Heart left ventricle (tissue), 16 donors: ENCODE measurements around the gene IFT27. TPM values are rescaled to one million over a fixed set of nuclear protein-coding genes. Genes with fewer than 3 reads are reported as not detected.

Experiments
- ATAC-seq, 4 donors: fragments of 200-7000 bp; cut with Tn5 transposase; one replicate each; pipeline ENCODE4 v1.9.1; 2020 to 2022; ENCODE audit warnings: moderate library complexity in 4 of 4, mild to moderate bottlenecking in 3 of 4, moderate number of reproducible peaks in 1 of 4
- DNase-seq, 5 donors: peaks; one replicate each; pipeline ENCODE4 v3.0.0-alpha.2; 2020
- H3K27ac ChIP-seq, 12 donors: fragments of 200-600 bp; sonication (generic) in 4 of 12; one replicate each; pipeline versions ENCODE4 v1.5.0 to v1.8.0; 2016 to 2022; ENCODE audit warnings: mild to moderate bottlenecking in 2 of 12
- H3K27me3 ChIP-seq, 9 donors: fragments of 200-600 bp; sonication (generic) in 2 of 9; one replicate each; pipeline versions ENCODE4 v1.5.1 to v1.8.0; 2016 to 2022; ENCODE audit warnings: mild to moderate bottlenecking in 3 of 9
- H3K36me3 ChIP-seq, 9 donors: fragments of 200-600 bp; sonication (generic) in 2 of 9; one replicate each; pipeline versions ENCODE4 v1.5.0 to v1.8.0; 2018 to 2022; ENCODE audit warnings: mild to moderate bottlenecking in 2 of 9
- H3K4me1 ChIP-seq, 12 donors: fragments of 200-600 bp; sonication (generic) in 4 of 12; one replicate each; pipeline versions ENCODE4 v1.5.0 to v1.8.0; 2016 to 2022; ENCODE audit warnings: mild to moderate bottlenecking in 3 of 12
- H3K4me3 ChIP-seq, 12 donors: fragments of 200-600 bp; sonication (generic) in 4 of 12; one replicate each; pipeline versions ENCODE4 v1.5.0 to v1.8.0; 2017 to 2022; ENCODE audit warnings: mild to moderate bottlenecking in 9 of 12, moderate library complexity in 4 of 12
- H3K9me3 ChIP-seq, 12 donors: fragments of 200-600 bp; sonication (generic) in 4 of 12; one replicate each; pipeline versions ENCODE4 v1.5.0 to v1.8.0; 2016 to 2022; ENCODE audit warnings: mild to moderate bottlenecking in 1 of 12
- POLR2A ChIP-seq, 2 donors: fragments of 450-650 bp; IDR thresholded peaks; one replicate each; pipeline ENCODE4 v1.6.1; 2017; ENCODE audit warnings: antibody characterized with exemption in 2 of 2, mild to moderate bottlenecking in 2 of 2, moderate library complexity in 2 of 2
- WGBS, 4 donors: extraction: QIAGEN DNeasy Blood & Tissue Kit in 2 of 4; methylation state at CpG; one replicate each; pipeline versions ENCODE4 v1.1.5 to v1.1.7; 2013 to 2018; 5-methylcytosine and 5-hydroxymethylcytosine counted together
- intact Hi-C, 10 donors: fragments of 100-400 bp; cut with DNase I; formaldehyde crosslinking; loops; one replicate each; pipeline versions ENCODE4 v1.11.1 to v1.14.2; 2022
- polyA plus RNA-seq, 2 donors: library from polyadenylated mRNA; stranded (reverse); fragments of 200-250 nt; gene quantifications; one replicate each; pipeline ENCODE4 v1.2.3, GENCODE V29; 2013
- total RNA-seq, 9 donors: library from RNA; depleted of rRNA in 2 of 9; stranded (reverse); fragments of >200 nt in 2 of 9; fragmentation: NEBNext Ultra II Directional in 3 of 9; extraction: Animal tissue kit (Norgen Biotek cat#: 25700) in 3 of 9; gene quantifications; one replicate each; pipeline versions ENCODE4 v1.1.0 to v1.2.4, GENCODE V29; 2016 to 2023
- TF ChIP-seq, protein P1 (sequence below), 12 donors: fragments of 200-600 bp; sonication (generic) in 4 of 12; IDR thresholded peaks; one replicate each; pipeline versions ENCODE4 v1.5.0 to v1.8.0; 2018 to 2022; ENCODE audit warnings: antibody characterized with exemption in 12 of 12, mild to moderate bottlenecking in 5 of 12
- donor health status: ischemic (EF 13 %, LVEDD 7.1; RV severe dilation, severe dysfunction).
- donor health status: healthy with polysubstance abuse.
- donor health status: DM: no; HTN: yes; CAD: no.
- donor health status: DM: no; HTN: no; CAD: no.
- donor health status: ischemic (EF 25% LVEDD 6.9; RV normal size, moderate dysfunction).
- donor health status: ischemic (EF 25% LVEDD 5.7; RV mildly dilated, moderate dysfunction).
- donor health status: healthy.
- donor health status: DM: yes; HTN: yes; CAD: no.
- donor health status: ischemic (EF 35%, LVEDD 5.7; RV mildly dilated, moderate dysfunction).
- donor health status: nonischemic (EF 11% LVEDD 7.7; RV severe dilation, severe dysfunction).
- donor health status: DM: yes; HTN: yes; CAD: no.
- donor health status: PGD.
- donor health status: ischemic (EF 29% LVEDD 5.4; RV normal size, mild dysfunction).
- donor health status: nonischemic (EF 23%, LVEDD 6.1; RV moderate dilation, normal function).

The IFT27 gene
- total and polyA plus RNA-seq, 11 donors: 18.4 to 36.7 (median 25.8) TPM

DNA sequence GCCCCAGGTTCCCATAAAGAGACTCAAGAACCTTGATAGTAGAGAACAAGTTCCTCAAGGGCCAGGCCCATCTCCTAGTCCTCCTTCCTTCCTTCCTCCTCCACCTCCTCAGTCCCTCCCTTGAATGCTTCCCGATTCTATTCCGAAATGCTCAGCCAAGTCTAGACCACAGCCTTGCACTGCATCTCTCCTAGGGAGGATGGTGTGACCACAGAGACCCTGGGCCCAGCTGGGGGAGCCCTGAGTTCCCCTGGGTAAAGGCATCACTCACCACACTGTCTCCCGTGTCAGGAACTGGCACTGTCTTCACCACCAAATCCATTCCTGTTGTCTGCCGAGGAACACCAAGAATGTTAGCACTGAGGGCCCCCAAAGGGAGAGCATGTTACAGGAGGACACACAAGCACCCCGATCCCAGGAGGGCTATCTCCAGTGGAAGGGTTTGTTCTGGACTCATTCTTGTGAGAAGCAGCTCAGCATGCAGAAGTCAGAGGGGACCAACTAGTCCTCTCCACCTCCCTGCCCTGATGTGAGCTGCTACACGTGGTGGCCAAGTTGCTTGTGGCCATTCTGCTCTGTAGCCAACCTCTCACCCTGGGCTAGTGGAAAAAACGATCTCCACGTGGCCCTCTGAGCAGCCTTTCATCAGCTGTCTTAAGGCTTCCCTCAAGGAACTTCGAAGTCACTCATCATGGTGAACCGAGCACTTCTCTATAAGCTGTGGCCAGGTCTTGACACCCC, 8.7 kb downstream of the IFT27 start:
- no peak for TF ChIP-seq POLR2A (IDR thresholded peaks at IDR 0.05)
- TF ChIP-seq, protein P1, sequence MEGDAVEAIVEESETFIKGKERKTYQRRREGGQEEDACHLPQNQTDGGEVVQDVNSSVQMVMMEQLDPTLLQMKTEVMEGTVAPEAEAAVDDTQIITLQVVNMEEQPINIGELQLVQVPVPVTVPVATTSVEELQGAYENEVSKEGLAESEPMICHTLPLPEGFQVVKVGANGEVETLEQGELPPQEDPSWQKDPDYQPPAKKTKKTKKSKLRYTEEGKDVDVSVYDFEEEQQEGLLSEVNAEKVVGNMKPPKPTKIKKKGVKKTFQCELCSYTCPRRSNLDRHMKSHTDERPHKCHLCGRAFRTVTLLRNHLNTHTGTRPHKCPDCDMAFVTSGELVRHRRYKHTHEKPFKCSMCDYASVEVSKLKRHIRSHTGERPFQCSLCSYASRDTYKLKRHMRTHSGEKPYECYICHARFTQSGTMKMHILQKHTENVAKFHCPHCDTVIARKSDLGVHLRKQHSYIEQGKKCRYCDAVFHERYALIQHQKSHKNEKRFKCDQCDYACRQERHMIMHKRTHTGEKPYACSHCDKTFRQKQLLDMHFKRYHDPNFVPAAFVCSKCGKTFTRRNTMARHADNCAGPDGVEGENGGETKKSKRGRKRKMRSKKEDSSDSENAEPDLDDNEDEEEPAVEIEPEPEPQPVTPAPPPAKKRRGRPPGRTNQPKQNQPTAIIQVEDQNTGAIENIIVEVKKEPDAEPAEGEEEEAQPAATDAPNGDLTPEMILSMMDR (IDR thresholded peaks at IDR 0.05): no peak
- Histone ChIP-seq H3K27me3 (no peaks in the 10 kb centered on the region), H3K9me3 (no peaks in the 10 kb centered on the region), H3K27ac (no peak overlapping the region), H3K4me1 (peaks cover 0 to 14% (median 3%) of the 10 kb centered on the region in 12 donors), H3K4me3 (no peak overlapping the region), H3K36me3 (peaks cover 0 to 31% (median 13%) of the 10 kb centered on the region in 9 donors)
- intact Hi-C loops: loop anchor here in 1 of 10 donors (10.0 kb wide), 1 partner anchor 222 kb away; no protein-coding TSS in a partner anchor
- DNase-seq (peak in 1 of 5 donors; percentile 5), ATAC-seq (no peak)
- WGBS, 4 donors: 89 to 92% (median 91%) methylated on average over 10 of the region's 10 CpGs

DNA sequence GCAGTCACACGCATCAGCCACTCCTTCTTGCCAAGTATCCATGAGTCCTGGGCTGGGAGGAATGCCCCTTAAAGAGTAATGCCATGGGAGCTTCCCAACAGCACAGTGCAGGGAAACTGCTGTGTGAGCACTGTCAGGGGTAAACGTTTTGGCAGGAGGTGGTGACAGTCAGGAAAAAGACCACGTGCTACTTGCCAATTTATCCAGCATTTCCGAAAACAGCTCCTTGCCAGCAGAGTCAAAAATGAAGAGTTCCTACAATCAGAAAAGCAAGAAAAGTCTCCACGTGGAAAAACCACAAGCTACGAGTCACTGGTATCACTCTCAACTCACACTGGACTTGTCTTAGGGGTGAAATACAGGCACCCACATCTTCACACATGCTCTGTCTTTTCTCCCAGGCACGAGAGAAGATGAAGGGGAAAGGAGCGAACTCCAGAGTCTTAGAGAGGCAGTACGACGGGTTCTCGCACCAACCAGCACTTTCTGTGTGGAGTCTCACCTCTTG, 9.9 kb downstream of the IFT27 start:
- WGBS, 4 donors: 83 to 88% (median 84%) methylated on average over 11 of the region's 11 CpGs
- H3K9me3 ChIP-seq: no peaks in the 10 kb centered on the region
- ATAC-seq (no peak), DNase-seq (no peak)
- TF ChIP-seq, protein P1 (IDR thresholded peaks at IDR 0.05): no peak
- TF ChIP-seq POLR2A (IDR thresholded peaks at IDR 0.05): no peak
- no peak overlapping the region for H3K4me3 ChIP-seq
- H3K36me3 ChIP-seq: peaks cover 0 to 27% (median 13%) of the 10 kb centered on the region in 9 donors
- H3K27me3 ChIP-seq: no peaks in the 10 kb centered on the region
- H3K27ac ChIP-seq: no peak overlapping the region
- H3K4me1 ChIP-seq: peaks cover 0 to 14% (median 3%) of the 10 kb centered on the region in 12 donors
- intact Hi-C loops: loop anchor here in 1 of 10 donors (10.0 kb wide), 1 partner anchor 221 kb away; no protein-coding TSS in a partner anchor

DNA sequence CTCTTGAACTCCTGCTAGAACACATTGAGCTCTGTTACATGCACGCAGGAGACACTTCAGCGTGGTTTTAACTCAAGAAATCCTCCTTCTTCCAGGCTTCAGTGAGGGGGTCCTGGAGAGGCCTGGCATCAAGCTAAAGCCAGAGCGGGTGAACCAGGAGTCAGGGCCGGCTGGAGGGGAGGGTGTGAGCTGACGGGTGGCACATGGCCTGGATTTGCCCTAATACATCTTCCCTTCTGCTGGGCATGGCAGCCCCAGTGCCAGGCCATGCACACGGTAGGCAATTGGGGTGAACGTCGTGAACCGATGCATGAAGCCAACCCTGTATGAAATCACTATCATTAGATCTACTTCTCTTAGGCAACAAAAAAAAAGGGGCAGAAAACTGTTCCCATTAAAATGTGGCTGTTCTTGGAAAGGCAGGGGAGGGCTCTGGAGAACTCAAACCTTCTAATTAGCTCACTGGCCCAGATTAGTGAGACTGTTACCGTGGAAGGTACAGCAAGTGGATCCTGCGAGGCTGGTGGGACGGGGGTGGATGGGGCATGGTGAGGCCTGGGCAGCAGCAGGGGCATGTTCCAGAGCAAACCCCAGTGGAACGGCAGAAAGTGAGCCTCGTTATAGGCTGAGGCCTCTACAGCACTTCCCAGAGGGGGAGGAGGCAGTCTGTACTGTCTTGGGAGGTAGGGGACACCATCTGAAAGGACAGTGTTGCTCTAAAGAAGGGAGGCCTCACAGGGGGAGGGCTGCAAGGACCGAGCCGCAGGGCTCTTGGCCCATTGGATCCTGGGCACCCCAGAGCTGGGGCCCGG, 10.6 kb downstream of the IFT27 start:
- Histone ChIP-seq H3K36me3 (peaks cover 0 to 30% (median 13%) of the 10 kb centered on the region in 9 donors), H3K27me3 (no peaks in the 10 kb centered on the region), H3K4me3 (no peak overlapping the region), H3K4me1 (peaks cover 0 to 14% (median 3%) of the 10 kb centered on the region in 12 donors), H3K9me3 (no peaks in the 10 kb centered on the region), H3K27ac (no peak overlapping the region)
- TF ChIP-seq, protein P1 (IDR thresholded peaks at IDR 0.05): no peak
- no peak for TF ChIP-seq POLR2A (IDR thresholded peaks at IDR 0.05)
- 91 to 95% (median 93%) methylated on average over 17 of the region's 17 CpGs for WGBS, 4 donors
- no peak for ATAC-seq
- peak in 1 of 5 donors; percentile 11 for DNase-seq
- intact Hi-C loops: loop anchor here in 1 of 10 donors (10.0 kb wide), 1 partner anchor 221 kb away; no protein-coding TSS in a partner anchor
